HT-29 (cell line): ENCODE results near the gene CREB5. TPM values are rescaled to one million over a fixed set of nuclear protein-coding genes. Genes with fewer than 3 reads are reported as not detected.
A peak's percentile ranks its signal among the peaks of the same experiment; 100 is the strongest.
"Not testable (repeated sequence)": the region's sequence is repeated elsewhere in the genome, so short reads cannot be mapped to it uniquely, and the experiment has no call there.

ENCODE experiments used
- DNase-seq: peaks from one replicate; pipeline ENCODE4 v3.0.0-alpha.2; 2015; ENCODE audit warnings: low spot score
- total RNA-seq: library from RNA; depleted of rRNA; stranded (reverse); fragments of >200 nt; shearing (Covaris generic); gene quantifications from 2 replicates; pipeline ENCODE4 v1.2.3, GENCODE V29; 2014

The CREB5 gene
- total RNA-seq, 1 experiment from 2014 or later: 0.28 TPM

GRCh38 chr7:28579571-28579970 lies 167.3 kb downstream of the CREB5 start:
- no peak for DNase-seq

- no peak for DNase-seq
Observed at GRCh38 chr7:28580665-28581064, 168.3 kb downstream of the CREB5 start.

DNA sequence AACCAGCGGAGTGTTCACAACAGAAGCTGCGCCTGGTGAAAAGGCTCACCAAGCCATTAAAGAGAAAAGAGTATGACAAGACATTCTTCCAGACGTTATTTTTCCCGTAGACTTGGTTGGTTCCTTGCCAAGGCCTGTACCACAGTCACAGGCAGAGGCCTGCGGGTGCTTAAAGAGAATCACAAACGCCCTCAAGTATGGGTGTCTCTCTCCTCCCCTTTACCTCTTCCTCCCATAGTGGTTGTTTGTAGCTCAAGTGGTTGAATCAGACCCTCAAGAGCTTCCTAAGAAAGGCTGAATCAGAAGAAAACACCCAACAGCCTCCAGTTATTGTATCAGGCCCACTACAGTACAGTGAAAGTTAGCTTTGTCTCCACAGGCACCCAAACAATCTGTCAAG lies 169.0 kb downstream of the CREB5 start:
- no peak for DNase-seq

- DNase-seq: no peak
Observed at GRCh38 chr7:28582226-28582625, 169.9 kb downstream of the CREB5 start.

GRCh38 chr7:28584235-28584634 lies 171.9 kb downstream of the CREB5 start:
- DNase-seq: no peak

DNA sequence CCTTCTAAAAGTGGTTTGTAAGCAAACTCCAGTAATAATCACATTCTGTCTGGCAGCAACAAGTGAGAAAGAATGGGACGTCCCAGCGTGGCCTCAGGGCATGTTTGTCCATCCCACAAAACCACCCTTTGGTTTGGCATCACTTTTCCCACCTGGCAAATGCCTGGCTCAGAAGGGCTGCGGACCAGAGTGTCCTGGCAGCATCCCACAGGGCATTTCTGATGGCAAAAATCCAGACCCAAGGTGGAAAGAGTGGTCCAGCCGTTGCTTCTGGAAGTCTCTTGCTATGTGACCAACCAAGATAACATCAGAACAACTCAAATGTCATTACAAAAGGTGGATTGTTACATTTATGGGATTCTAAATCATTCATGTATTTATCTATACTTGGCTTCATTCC lies 174.4 kb downstream of the CREB5 start:
- DNase-seq: no peak

DNA sequence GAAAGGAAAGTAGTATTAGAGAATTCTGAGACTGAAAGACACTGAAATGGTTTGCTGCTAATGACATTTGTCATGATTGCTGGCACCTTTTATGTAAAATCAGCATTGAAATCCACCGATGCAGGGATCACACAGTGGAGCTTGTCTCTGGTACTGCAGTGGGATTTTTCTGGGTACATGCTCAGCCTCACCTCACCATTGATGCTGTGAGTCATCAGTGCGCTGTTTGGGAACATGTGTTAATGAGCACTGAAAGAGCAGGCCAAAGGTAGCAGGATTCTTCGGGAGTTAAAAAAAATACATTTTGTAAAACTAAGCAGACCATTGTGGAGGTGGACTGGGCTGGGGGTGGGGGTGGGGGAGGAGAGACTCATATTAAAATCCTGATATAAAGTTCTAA lies 174.9 kb downstream of the CREB5 start:
- peak; percentile 22 for DNase-seq

DNA sequence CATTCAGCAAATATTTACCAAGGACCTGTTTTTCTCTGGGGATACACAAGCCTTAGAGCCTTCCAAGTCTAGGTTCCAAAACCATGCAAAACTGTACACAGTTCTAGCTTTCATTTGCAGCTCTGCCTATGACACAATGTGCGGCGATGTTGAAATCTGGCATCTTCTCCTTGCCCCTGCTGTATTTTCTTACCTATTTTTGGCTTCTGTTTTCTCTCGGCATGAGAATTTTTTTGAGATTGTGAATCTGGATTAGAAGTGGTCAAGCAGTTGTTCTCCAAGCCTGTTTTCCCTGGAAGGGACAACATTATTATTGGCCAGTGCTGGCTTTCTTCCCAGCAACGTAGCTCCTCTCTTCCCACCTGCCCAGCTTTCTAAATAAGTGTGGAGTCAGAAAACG lies 176.3 kb downstream of the CREB5 start:
- DNase-seq: no peak

DNA sequence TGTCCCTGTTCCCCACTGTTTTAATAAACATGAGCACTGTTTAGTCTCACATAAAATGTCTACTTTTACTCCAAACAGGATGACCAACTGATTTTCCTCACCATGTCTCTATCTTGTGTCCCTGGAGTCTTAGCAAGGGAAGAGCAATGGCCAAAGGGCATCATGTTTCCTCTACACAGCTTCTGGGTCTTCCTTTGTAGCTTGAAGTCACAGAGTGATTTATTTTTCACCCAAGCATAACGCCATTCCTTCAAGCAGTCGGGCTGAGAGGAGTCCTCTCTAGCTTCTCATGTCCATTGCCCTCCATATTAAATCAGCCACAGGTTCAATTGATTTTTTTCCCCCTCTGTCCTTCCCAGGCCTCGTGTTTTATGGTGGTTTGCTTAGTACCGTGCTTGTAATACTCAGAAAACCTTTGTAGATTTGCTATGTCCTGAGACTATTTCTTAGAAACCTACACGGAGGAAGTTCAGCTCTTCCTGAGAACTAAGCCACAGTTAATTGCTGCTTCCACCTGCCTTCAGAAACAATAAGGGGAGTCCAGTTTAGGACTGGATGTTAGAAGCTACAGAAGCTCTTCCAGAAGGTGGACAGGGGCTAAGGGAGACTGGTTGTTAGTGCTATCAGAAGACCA lies 178.8 kb downstream of the CREB5 start:
- DNase-seq: no peak

DNA sequence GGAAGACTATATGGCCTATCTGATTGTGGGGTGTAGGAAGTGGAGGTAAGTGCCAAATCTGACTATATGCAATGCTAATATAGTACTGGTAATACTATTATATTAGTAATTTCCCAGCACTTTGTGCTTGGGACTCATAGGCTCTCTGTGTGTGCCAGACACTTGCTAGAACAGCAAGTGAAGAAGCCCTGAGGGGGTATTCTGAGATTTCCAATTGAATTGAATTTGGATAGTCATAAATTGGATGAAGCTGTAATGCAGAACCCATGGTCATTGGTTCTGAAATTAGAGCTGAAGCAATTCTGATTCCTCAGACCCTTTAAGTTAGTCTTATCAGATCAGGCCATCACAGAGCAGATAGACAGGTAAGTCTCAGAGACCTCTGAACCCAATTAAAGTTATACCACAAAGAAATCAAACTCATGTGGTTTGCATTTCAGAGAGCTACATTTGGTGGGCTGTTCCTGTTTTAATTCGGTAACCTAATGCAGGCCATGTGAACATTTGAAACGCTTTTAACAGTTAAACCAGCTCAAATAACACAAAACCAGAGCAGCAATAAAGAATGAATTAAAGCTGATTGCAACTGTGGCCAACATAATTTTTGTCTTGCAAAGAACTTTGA lies 179.5 kb downstream of the CREB5 start:
- no peak for DNase-seq

- no peak for DNase-seq
Observed at GRCh38 chr7:28592861-28593260, 180.5 kb downstream of the CREB5 start.

DNA sequence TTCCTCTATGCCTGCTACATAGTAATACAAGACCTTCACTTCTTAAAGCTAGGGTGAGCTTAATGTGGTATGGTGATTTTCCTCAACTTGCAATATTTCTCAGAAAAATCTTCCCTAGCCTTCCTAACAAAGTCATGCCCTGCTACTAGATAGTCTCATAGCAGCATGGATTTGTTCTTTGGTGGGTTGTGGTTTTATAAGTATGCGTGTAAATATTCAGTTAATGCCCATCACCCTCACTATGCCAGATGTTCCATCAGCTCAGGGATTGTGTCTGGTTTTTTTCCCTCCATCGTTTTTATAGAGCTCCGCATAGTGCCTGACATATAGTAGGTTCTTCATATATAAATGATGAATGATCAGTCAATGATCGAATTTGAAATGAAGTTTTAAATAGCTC lies 182.8 kb downstream of the CREB5 start:
- no peak for DNase-seq

DNA sequence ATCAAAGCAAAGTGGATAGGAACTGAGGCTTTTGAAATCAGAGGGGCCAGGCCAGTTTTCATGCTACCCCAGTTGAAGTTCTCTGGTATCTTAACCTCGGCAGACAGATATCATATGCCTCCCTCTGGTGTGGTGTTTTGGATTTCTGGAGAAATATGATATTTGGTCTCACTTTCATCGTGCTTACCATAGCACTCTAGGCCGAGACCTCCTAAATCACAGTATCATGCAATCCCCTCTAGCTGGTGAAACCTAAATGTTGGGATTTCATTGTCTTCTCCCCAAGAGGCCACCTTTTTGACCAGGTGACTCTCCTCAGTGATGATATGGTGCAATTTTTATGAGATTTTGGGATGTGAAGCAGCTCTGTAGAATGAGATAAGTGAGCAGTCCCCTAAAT lies 183.5 kb downstream of the CREB5 start:
- DNase-seq: no peak

GRCh38 chr7:28596245-28596935 lies 184.1 kb downstream of the CREB5 start:
- DNase-seq: no peak

DNA sequence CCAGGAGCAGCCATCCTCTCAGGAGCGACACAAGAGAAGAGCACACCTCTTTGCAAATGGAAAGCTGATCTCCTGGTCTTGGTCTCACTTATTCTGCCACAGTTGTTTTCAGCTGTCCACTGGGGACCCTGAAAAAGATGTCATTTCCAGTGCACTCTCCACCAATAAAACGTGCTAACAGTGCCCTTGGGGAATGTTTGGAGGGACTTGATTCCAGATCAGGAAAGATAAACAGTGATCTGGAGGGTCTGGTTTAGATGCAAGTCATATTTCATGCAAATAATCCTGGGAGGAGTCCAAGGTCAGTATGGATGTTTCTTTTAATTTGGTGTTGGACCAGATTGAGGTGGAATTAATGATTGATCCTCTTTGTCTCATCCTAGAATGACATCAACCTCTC lies 185.0 kb downstream of the CREB5 start:
- DNase-seq: no peak

DNA sequence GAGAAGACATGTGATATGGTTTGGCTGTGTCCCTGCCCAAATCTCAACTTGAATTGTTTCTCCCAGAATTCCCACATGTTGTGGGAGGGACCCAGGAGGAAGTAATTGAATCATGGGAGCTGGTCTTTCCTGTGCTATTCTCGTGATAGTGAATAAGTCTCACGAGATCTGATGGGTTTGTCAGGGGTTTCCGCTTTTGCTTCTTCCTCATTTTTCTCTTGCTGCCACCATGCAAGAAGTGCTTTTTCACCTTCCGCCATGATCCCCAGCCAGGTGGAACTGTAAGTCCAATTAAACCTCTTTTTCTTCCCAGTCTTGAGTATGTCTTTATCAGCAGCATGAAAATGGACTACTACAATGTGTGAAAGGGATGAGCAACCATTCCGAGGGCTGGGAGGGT lies 185.7 kb downstream of the CREB5 start:
- DNase-seq: not testable (repeated sequence)

DNA sequence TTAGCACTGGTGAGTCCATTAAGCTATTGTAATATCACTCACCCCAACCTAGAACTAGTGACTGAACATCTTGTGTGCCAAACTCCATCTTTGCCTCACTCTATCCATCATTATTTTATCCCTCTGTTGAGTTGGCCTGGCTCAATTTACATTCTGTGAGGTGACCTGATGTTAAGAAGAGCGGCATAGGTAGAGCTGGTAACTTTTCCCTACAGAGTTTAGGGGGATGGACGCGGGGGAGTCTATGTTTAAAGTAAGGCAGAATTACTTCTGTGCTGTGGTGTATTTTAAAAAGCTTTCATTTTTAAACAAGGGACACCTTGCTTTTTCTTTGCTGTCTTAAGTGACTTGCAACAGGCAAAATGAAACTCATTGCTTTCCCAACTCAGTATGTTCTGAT lies 186.3 kb downstream of the CREB5 start:
- DNase-seq: no peak

DNA sequence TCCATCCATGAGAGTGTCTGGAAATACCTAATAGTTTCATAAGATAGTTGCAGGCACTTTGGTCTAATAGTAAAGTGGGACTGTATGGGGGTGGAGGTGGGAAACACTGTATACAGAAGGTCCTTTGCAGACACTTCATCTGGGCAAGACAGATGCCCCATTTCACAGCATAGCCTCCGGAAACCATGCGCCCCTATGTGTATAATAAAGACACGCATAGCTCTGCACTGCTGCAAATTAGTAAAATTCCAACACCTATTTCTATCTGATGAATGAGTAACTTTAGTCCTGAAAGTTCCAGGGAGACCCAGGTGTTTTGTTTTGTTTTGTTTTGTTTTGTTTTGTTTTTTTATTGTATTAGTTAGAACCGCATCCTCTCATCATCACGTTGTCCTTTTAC lies 187.1 kb downstream of the CREB5 start:
- no peak for DNase-seq

- DNase-seq: no peak
Observed at GRCh38 chr7:28602282-28602681, 190.0 kb downstream of the CREB5 start.

- DNase-seq: no peak
Observed at GRCh38 chr7:28605427-28606085, 193.2 kb downstream of the CREB5 start.

DNA sequence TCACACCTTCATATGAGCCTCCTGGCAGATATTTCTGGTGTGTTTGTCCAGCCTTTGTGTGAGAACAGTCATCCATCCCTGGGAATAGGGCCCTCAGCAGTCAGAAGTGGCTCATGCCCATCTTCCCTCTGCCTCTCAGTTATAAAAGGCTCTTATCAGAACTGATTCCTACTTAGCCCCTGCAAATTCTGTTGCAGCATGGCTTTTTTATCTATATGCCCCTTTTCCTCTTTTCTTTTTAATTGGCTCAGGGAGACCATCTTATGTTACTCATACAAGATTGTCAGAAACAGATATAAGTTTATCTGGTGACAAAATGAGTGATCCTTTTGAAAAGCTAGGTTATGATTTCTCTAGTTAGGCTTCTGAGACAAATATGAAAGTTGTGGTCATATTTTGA lies 194.1 kb downstream of the CREB5 start:
- no peak for DNase-seq

DNA sequence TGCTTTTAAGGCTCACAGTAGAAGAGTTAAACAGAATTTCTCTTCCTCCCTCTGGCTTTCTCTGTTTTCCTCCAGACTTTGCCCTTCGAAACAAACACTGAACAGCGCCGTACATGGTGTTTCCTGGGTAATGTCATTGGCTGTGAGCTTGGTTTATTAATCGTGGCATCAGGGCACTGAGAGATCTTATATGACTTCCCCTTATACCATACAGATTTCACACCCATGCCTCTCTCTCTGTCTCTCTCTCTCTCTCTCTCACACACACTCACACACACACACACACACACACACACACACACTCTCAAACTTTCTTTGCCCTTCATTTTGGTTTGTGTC lies 195.5 kb downstream of the CREB5 start:
- no peak for DNase-seq

- no peak for DNase-seq
Observed at GRCh38 chr7:28608237-28608656, 195.9 kb downstream of the CREB5 start.
